PC-3 (cell line): ENCODE data around the gene ASMTL. TPM values are rescaled to one million over a fixed set of nuclear protein-coding genes. Genes with fewer than 3 reads are reported as not detected.

Source experiments
- ATAC-seq: fragments of 200-7000 bp; cut with Tn5 transposase; 2 replicates; pipeline ENCODE4 v1.9.1; 2020; ENCODE audit warnings: mild to moderate bottlenecking, moderate library complexity
- BruUV-seq: library from RNA; stranded (reverse); fragments of 400-500 nt; replicated peaks from 2 replicates; lab custom pipeline; 2021; lab: Mats Ljungman, UMichigan
- CTCF ChIA-PET: fragments of 300-600 bp; sonication (Branson Sonifier 250); formaldehyde crosslinking; loops from one replicate; lab custom pipeline; 2022; ENCODE audit warnings: antibody characterized with exemption; lab: Charles Lee
- POLR2A ChIA-PET: fragments of 300-600 bp; sonication (Branson Sonifier 250); formaldehyde crosslinking; loops from one replicate; lab custom pipeline; 2022; ENCODE audit warnings: antibody characterized with exemption; ENCODE audit not compliant: unreplicated experiment; lab: Charles Lee
- DNase-seq: peaks from one replicate; pipeline ENCODE4 v3.0.0-alpha.2; 2015
- H2AFZ ChIP-seq: fragments of 300-600 bp; sonication (generic); 2 replicates; pipeline ENCODE4 v1.6.0; 2016; ENCODE audit warnings: antibody characterized with exemption, low read length
- H3F3A ChIP-seq: fragments of 300-600 bp; sonication (generic); one replicate; pipeline ENCODE4 v1.6.0; 2017; ENCODE audit warnings: antibody characterized with exemption, low read length, control low read depth, mild to moderate bottlenecking; ENCODE audit not compliant: unreplicated experiment
- H3K27ac ChIP-seq: fragments of 300-600 bp; sonication (generic); 2 replicates; pipeline ENCODE4 v1.5.1; 2016; ENCODE audit warnings: mild to moderate bottlenecking, low read length
- H3K27me3 ChIP-seq: fragments of 300-600 bp; sonication (generic); 2 replicates; pipeline ENCODE4 v1.6.1; 2016; ENCODE audit warnings: low read length, mixed read lengths
- H3K36me3 ChIP-seq: fragments of 300-600 bp; sonication (generic); 2 replicates; pipeline ENCODE4 v1.6.1; 2016; ENCODE audit warnings: low read depth, mixed run types, low read length, mixed read lengths
- H3K4me1 ChIP-seq: fragments of 300-600 bp; sonication (generic); 2 replicates; pipeline ENCODE4 v1.5.1; 2016; ENCODE audit warnings: low read length; ENCODE audit not compliant: insufficient read depth
- H3K4me2 ChIP-seq: fragments of 300-600 bp; sonication (generic); 2 replicates; pipeline ENCODE4 v1.6.0; 2016; ENCODE audit warnings: low read length
- H3K4me3 ChIP-seq: fragments of 300-600 bp; sonication (generic); 2 replicates; pipeline ENCODE4 v1.5.1; 2016; ENCODE audit warnings: mild to moderate bottlenecking, low read length, mixed read lengths
- H3K79me2 ChIP-seq: fragments of 300-600 bp; sonication (generic); 2 replicates; pipeline ENCODE4 v1.6.1; 2017; ENCODE audit warnings: low read length, mixed read lengths
- H3K9ac ChIP-seq: fragments of 300-600 bp; sonication (generic); 2 replicates; pipeline ENCODE4 v1.6.0; 2016; ENCODE audit warnings: mild to moderate bottlenecking, low read length
- H3K9me2 ChIP-seq: fragments of 300-600 bp; sonication (generic); replicated peaks from 2 replicates; pipeline ENCODE4 v1.6.1; 2016; ENCODE audit warnings: mixed run types, low read length, mixed read lengths
- H3K9me3 ChIP-seq: fragments of 300-600 bp; sonication (generic); 2 replicates; pipeline ENCODE4 v1.6.1; 2016; ENCODE audit warnings: low read length, mixed read lengths
- H4K20me1 ChIP-seq: fragments of 300-600 bp; sonication (generic); 2 replicates; pipeline ENCODE4 v1.6.1; 2016; ENCODE audit warnings: low read length, mixed read lengths
- EZH2 ChIP-seq: fragments of 300-600 bp; sonication (generic); IDR thresholded peaks from one replicate; pipeline ENCODE4 v1.6.1; 2017; ENCODE audit warnings: antibody characterized with exemption, mild to moderate bottlenecking, low read length; ENCODE audit not compliant: unreplicated experiment
- EZH2phosphoT487 ChIP-seq: fragments of 300-600 bp; sonication (generic); IDR thresholded peaks from 2 replicates; pipeline ENCODE4 v1.6.1; 2018; ENCODE audit warnings: mild to moderate bottlenecking, antibody characterized with exemption, low read length, borderline replicate concordance
- intact Hi-C: fragments of 100-400 bp; cut with micrococcal nuclease; formaldehyde crosslinking; loops from 2 replicates; pipeline ENCODE4 v1.9.0; 2023
- total RNA-seq: library from RNA; depleted of rRNA; stranded (reverse); fragments of >200 nt; gene quantifications from 2 replicates; pipeline ENCODE4 v1.2.3, GENCODE V29; 2014
- TF ChIP-seq, protein P1 (sequence below): fragments of 300-600 bp; sonication (generic); conservative IDR thresholded peaks from 2 replicates; pipeline ENCODE4 v1.5.1; 2017; ENCODE audit warnings: antibody characterized with exemption, low read depth, mild to moderate bottlenecking, low read length

ASMTL gene
- total RNA-seq, 1 experiment from 2014 or later, result 6.7 TPM

DNA sequence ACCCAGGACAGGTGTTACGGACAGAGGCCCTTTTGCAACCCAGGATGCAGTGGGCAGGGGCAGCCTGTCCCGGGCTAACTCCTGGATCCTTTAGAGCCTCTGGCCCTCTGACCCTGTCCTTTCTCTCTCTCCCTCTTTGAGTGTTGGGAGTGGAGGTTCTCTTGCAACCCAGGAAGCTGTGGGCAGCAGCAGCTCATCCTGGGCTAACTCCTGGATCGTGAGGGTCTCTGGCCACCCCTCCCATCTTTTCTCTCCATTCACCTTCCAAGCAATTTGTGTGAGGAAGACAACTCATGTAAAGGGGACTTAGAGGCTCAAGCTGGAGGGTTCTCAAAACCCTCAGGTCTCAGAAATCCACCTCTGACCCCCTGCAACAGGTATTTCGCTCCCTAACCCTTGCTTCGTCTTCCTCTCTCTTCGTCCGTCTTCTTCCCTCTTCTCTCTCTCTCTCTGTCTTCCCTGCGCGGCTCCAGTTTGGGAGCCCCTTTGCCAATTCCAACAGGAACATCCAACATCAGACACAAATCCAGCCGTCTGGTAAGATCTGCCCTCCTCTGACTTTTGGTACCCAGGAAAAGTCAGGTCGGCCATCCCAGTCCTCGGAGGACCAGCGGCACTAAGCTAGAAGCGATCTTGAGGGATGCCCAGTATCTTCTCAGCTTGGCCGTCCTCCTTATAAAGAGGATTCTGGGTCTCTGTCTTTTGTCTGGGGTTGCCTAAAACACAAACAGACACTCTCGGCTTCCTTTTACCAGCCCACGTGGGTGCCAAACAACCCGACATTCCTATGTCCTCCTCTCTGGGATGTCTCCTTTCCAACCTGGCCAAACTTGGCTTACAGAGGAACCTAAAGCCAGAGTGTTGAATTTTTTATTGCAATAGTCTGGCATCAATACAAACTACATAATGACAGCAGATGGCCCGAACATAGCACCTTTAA lies 7.9 kb downstream of the ASMTL start:
- Histone ChIP-seq H3K36me3 (no peaks in the 10 kb centered on the region; the same call in 1 of the 2 replicates), H3K79me2 (no peaks in the 10 kb centered on the region), H3K4me2 (no peak overlapping the region), H3F3A (no peaks in the 10 kb centered on the region), H3K4me1 (no peaks in the 10 kb centered on the region), H3K9me3 (no peaks in the 10 kb centered on the region), H3K27ac (no peak overlapping the region), H3K4me3 (no peak overlapping the region), H3K9me2 (no peaks in the 10 kb centered on the region), H4K20me1 (no peaks in the 10 kb centered on the region), H3K9ac (no peak overlapping the region), H3K27me3 (no peaks in the 10 kb centered on the region), H2AFZ (no peak overlapping the region)
- ChIA-PET CTCF (no interaction called here), POLR2A (no interaction called here)
- DNase-seq, result no peak
- no peak for TF ChIP-seq EZH2
- no peak for TF ChIP-seq EZH2phosphoT487
- TF ChIP-seq, protein P1, sequence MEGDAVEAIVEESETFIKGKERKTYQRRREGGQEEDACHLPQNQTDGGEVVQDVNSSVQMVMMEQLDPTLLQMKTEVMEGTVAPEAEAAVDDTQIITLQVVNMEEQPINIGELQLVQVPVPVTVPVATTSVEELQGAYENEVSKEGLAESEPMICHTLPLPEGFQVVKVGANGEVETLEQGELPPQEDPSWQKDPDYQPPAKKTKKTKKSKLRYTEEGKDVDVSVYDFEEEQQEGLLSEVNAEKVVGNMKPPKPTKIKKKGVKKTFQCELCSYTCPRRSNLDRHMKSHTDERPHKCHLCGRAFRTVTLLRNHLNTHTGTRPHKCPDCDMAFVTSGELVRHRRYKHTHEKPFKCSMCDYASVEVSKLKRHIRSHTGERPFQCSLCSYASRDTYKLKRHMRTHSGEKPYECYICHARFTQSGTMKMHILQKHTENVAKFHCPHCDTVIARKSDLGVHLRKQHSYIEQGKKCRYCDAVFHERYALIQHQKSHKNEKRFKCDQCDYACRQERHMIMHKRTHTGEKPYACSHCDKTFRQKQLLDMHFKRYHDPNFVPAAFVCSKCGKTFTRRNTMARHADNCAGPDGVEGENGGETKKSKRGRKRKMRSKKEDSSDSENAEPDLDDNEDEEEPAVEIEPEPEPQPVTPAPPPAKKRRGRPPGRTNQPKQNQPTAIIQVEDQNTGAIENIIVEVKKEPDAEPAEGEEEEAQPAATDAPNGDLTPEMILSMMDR, result no peak
- BruUV-seq, result no TSS peak
- no peak for ATAC-seq
- intact Hi-C loops, result no loop called here

DNA sequence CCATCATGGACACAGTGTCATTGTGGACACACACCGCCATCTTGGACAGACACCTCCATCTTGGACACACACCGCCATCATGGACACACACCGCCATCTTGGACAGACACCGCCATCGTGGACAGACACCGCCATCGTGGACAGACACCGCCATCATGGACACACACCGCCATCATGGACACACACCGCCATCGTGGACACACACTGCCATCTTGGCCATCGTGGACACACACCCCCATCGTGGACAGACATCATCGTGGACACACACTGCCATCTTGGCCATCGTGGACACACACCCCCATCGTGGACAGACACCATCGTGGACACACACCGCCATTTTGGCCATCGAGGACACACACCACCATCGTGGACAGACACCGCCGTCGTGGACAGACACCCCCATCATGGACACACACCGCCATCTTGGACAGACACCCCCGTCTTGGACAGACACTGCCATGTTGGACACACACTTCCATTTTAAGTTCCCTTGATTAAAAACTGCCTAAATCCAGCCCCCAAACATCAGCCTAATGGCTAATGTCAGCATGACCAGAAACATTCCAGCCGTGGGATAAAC lies 9.1 kb downstream of the ASMTL start:
- no peak for DNase-seq
- intact Hi-C loops, result no loop called here
- H3K9me2 ChIP-seq, result no peaks in the 10 kb centered on the region
- H3K27me3 ChIP-seq, result no peaks in the 10 kb centered on the region
- H3F3A ChIP-seq, result no peaks in the 10 kb centered on the region
- ChIA-PET CTCF (no interaction called here), POLR2A (no interaction called here)
- BruUV-seq, result no TSS peak
- no peaks in the 10 kb centered on the region for H3K4me1 ChIP-seq
- no peaks in the 10 kb centered on the region for H3K79me2 ChIP-seq
- no peak overlapping the region for H3K27ac ChIP-seq
- no peaks in the 10 kb centered on the region for H3K9me3 ChIP-seq
- H4K20me1 ChIP-seq, result no peaks in the 10 kb centered on the region
- H3K36me3 ChIP-seq, result no peaks in the 10 kb centered on the region; the same call in 1 of the 2 replicates
- H3K9ac ChIP-seq, result no peak overlapping the region
- no peak overlapping the region for H3K4me3 ChIP-seq
- no peak for TF ChIP-seq EZH2
- no peak for TF ChIP-seq EZH2phosphoT487
- TF ChIP-seq, protein P1, result no peak
- no peak overlapping the region for H2AFZ ChIP-seq
- no peak for ATAC-seq
- no peak overlapping the region for H3K4me2 ChIP-seq
